HG03108 (cell line): ENCODE data around the gene CUEDC1.
"Not testable (repeated sequence)": the region's sequence is repeated elsewhere in the genome, so short reads cannot be mapped to it uniquely, and the experiment has no call there.

ENCODE experiments used
- ATAC-seq: cut with Tn5 transposase; IDR thresholded peaks from one replicate; pipeline ENCODE4 v1.9.1; 2021; ENCODE audit warnings: moderate library complexity; ENCODE audit not compliant: unreplicated experiment

The CUEDC1 gene

DNA sequence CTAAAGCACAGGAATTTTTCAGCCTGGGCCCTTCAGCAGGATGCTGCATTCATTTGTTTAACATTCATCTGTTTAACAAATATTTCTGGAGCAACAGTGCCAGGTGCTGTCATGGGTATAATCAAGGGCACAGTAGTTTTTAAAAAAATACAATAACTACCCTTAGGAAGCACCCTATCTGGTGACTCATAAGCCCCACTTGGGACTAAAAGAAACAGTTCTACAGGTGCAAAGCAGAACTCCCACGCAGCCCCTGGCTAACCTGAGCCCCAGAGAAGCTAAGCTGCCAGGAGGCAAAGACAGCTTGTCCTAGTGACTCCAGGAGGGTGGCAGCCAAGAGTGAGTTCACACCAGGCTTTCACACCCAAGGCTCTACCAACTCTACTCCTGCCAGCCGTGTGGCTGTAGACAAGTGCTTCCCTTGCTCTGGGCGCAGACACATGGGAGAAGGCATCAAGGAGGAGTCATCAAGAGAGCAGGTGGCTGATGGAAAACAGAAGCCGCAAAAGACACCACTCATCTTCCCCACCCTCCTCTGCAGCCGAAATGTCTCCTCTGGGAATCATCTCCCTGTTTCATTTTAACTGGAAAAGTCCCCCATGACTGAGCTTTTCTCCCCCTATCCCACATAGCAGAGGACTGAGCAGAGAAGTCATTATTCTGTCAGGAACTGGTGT is 14.4 kb downstream of the CUEDC1 start:
- no peak for ATAC-seq

DNA sequence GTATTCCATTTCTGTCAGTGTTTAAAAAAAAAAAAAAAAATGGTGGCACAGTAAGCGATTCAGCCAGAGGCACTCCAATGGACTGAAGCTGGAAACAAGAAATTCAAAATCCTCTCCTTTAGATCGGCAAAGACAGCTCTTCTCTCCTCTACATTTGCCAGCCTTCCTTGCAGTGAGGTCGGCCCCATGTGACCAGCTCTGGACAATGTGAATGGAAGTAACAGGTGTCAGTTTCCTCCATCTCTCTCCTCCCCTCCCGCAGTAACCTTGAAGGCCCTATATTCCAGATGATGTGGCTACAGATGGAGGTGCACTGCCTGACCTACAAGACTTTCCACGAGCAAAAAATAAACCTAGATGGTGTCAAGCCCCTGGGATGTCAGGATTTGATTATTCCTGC is 15.0 kb downstream of the CUEDC1 start:
- ATAC-seq: no peak

DNA sequence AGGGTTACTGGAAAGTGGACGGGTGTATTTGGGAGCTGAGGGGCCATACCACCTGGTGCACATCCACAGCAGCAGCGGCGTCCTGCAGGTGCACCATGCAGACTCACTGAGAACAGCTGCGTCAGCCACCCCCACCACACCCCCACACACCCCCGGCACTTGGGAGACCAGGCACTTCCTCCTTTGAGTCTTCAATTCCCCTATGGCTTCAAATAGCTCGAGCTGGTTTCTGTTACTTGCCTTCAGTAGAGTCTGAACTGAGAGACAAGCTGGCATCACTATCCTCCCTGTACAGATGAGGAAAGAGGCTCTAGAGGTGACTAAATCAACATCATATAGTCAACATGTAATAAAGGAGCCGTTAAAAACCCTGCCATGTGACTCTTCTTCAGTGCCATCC is 15.4 kb downstream of the CUEDC1 start:
- peak; percentile 62 for ATAC-seq

DNA sequence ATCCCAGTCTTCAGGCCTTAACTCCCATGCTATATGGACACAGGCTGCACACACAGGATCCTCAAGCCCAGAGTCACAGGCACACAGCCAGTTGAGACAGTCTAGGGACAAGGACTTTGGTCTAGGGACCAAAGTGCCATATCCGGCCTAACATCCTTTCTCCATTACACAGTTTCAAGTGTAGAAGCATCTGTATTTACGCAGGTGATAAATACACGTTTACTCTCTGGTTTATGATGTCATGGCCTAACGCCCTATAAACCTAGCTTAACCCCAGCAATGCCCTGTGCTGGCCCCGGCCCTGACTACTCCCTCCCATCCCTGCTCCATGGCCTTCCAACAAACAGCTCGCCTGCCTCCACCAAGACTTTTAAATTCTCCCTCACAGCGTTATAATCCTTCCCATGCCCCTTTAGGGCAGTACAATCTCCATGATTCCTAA is 17.1 kb downstream of the CUEDC1 start:
- no peak for ATAC-seq

DNA sequence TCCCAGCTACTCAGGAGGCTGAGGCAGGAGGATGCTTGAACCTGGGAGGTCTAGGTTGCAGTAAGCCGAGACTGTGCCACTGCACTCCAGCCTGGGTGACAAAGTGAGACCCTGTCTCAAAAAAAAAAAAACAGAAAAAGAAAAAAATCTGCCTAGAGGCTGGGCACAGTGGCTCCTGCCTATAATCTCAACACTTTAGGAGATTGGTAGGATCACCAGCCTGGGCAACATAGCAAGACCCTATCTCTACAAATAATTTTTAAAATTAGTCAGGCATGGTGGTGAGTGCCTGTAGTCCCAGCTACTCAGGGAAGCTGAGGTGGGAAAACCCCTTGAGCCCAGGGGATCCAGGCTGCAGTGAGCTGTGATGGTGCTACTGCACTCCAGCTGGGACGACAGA is 17.7 kb downstream of the CUEDC1 start:
- no peak for ATAC-seq

DNA sequence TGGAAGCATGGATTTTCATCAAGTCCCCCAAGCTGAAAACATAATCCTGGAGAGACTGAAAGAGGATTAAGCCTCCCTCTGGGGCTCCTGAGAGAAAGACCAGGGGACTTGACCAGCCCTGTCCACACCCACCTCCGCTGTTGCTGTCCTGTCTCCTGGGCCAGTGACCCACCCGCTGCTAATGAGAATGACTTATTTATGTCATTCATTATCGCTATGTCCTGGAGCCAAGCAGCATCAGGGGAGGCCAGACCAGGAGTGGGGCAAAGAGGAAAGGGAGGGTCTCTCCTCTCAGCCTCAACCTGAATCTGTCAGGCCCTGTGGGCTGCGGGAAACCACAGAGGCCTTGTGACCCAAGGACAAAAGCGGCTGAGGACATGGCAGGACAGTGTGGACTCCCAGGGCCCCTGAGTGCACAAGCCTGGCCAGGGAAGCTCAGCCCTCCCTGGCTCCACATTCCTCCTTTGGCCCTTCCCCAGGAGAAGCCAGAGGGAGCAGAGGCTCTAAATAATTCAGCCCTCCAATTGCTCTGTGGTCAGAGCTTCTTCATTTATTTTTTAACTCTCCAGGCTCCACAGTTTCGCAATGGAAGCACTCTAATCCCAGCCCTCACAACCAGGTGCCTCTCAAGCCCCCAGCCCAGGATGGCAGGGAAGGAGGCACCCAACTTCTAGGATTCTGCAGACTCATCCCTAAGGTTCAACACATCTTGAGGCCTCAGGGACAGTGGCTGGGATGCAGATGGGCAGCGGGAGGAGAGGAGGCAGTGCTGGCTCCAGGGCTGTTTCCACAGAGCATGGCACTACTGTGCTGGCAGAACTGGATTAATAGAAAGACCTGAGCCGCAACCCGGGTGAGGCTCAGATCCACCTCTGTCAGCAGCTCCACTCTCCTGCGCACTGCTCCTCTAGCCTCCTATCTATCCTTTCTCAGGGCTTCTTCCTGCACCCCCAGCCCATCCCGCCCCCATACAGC is 19.1 kb downstream of the CUEDC1 start:
- no peak for ATAC-seq

DNA sequence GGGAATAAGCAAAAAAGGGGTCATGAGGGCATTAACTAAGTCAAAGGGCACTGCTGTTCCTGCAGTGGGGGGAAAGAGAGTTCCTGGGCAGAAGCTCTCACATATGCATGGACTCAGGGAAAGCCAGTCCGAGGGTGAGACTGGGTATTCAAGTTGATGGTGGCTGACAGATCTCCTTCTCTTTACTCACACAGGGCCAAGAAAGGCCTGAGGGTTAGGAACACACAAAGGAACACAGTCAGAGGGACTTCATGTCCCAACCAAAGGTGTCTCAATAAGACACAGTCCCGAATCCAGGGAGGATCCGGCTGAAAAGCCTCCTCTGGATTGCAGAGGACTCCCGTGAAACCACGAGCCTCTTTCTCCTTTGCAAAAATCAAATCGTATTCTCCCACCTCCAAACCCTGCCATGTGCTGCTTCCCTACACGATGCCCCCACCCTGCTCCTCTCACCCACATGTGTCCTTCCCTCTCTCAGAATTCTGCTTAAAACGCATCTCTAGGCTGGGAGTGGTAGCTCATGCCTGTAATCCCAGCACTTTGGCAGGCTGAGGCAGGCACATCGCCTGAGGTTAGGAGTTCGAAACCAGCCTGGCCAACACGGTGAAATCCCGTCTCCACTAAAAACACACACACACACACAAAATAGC is 23.6 kb downstream of the CUEDC1 start:
- no peak for ATAC-seq

DNA sequence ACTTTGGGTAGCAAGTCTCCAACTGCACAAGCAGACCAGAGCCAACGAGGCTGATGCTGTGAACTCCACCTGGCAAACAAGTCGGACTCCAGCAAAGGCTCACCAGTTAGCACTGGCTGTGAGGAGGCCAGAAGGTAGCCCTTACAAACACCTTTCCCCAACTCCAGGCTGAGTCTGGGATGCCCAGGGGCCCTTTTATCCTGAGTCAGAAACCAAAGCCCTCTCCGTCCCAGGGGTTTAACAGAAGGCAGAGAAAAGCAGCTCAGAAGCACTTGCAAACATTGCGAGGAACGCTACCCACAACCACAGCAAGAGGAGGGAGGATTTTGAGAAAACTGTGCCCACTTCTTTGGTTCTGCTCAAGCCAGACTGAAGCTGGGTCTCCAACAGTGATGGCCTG is 25.0 kb downstream of the CUEDC1 start:
- ATAC-seq: no peak

DNA sequence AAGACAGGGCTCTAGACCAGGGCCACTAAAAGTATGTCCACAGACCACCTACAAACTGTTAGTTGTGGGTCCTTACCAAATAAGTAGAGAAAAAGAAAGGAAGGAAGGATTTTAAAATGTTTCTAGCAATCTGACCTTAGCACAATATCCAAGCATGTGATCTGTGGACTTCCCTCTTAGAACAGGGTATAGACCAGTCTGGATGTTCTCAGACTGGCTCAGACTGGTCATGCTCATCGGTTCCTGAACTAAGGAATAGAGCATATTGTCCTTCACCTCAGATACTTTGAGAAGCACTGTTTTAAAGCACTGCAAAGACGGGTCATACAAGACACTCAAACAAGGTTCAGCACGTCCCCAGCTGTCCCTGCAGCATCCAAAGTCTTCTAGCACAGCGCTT is 25.8 kb downstream of the CUEDC1 start:
- no peak for ATAC-seq

DNA sequence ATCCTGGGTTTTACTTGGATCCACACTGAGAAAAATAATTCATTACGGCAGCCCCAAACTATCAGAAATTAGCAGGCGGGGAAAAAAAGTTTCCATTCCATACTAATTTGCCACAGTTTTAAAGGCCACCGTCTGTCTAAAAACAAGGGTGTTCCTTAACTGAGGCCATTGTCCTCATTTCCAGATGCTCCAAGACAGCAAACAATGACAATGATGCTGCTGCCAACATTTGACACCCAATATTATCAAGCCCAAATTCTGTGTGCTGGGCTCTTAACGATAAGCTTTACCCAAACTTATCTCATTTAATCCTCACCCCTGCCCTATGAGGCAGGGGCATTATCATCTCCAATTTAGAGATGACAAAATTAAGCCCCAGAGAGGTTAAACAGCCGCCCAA is 26.3 kb downstream of the CUEDC1 start:
- ATAC-seq: no peak

DNA sequence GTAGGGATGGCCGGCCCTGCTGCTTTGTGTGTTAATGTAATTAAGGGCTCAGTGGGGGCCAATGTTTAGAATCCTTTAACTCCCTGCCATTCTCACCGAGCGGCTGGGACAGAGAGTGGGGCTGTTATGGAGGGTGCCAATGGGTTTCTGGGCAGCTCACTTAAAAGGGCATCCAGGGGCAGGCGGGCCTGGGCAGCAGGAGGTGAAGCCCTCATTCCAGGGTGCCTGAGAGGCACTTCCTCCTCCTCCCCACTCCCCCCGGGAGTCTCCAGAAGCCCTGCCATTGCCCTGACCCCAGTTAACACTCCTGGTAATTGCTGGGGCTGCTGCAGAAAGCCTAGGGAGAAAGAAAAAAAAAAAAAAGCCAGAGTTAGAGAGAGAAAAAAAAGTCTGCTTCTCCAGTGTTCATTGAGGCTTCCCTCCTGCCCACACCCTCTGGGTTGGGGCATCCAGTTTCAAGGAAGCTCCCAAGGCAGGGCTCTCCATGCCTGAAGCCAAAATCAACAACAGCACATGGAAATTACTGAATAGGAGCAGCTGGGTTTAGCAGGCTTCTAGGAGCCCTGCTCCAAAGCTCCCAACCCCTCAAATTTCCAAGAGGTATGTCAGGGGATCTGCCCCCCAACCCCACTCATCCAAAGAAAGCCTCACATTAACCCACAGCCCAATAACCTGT is 28.0 kb downstream of the CUEDC1 start:
- ATAC-seq: no peak

DNA sequence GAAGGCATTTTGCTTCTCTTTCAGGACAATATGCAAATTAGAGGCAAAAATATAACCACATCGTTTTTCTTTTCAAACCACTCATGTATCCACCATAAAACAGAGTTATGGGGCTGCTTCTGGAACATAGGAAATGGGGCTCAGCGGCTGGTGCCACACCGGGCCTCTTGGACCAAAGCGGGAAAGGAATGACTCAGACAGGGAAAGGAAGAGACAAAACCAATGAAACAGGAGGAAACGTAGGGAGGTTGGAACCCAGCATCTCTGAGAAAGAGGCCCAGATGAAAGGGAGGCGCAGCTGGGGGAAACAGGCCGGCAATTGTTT is 28.5 kb downstream of the CUEDC1 start:
- no peak for ATAC-seq

DNA sequence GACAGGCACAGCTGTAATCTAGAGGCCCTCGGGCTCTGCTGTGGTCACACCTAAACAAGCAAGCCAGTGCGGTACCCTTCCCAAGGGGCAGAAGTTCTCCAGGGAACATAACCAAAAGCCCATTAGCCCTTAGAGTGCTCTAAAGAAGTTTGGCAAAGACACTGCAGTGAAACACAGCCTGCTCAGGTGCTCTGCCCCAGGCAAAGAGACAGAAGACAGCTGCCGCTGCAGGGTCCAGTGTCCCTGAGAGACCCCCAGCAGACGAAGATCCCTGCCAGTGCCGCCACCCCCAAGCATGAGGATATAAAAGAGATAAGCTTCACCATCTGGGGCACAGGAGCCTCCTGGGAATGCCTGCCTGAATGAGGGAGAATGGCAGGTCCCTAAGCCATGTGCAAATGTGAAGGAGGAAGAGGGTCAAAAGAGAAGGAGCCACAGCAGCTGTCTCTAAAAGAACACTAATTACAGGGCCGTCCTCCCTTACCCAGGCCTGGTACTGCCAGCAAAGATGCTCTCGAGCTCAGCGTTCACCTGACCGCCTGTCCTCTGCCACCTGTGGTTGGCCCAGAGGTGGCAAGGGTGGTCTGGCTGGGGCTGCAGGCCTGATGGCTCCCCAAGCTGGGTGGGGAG is 29.7 kb downstream of the CUEDC1 start:
- ATAC-seq: no peak

DNA sequence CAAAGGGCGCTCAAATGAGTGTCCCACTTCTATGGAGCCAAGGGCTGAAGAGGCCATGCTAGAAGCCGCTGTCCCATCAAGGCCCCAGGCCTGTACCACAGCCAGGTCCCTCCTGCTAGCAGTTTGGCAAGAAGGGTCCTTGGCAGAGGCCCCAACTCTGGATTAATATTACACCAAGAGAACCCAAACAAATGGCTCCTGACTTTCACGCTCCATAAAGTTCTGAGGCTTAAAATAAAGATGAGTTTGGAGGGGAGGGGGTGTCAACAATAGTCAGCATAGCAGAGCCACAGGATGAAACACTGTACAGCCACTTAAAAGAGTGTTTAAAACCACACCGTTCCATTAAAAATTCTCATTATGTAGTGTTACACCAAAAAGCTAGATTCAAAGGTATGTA is 30.5 kb downstream of the CUEDC1 start:
- ATAC-seq: no peak

DNA sequence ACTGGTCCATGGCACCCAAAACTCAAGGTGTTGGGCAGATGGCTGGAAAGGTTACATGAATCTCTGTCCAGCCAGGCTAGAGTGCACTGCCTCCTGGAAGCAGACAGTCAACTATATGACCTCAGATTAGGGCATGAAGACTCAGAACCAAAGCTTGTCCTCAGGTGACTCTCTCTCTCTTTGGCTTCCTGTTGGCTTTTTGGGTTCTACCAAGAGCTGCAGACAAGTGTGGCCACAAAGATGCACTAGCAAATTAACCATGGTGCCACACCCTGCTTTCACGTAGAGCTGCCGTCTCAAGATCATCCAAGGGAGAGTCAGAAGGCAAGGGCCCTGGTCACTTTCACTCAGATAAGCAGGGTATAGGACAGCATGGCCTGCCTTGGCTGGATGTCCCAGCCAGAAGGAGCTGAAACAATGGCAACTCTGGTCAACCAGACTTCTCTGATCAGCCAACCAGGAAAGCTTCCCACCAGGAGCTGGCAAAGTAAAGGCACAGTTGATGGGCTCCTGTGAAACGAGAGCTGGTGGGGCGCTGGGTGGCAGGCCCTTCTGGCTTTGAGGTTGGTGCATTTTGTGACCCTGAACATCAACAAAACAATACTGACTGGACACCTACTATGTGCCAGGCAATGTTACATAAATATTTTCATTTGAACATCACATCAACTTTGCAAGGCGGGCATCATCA is 31.9 kb downstream of the CUEDC1 start:
- ATAC-seq: no peak

DNA sequence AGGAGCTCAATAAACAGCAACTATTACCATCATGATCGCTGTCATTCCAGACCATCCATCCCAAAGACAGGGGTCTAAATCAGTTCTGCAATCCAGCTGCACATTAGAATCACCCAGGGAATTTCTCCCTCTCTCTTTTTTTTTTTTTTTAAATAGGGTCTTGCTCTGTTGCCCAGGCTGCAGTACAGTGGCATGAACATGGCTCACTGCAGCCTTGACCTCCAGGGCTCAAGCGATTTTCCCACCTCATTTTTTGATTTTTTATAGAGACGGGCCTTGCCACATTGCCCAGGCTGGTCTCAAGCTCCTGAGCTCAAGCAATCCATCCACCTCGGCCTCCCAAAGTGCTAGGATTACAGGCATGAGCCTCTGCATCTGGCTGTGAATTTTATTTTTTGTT is 32.5 kb downstream of the CUEDC1 start:
- not testable (repeated sequence) for ATAC-seq

DNA sequence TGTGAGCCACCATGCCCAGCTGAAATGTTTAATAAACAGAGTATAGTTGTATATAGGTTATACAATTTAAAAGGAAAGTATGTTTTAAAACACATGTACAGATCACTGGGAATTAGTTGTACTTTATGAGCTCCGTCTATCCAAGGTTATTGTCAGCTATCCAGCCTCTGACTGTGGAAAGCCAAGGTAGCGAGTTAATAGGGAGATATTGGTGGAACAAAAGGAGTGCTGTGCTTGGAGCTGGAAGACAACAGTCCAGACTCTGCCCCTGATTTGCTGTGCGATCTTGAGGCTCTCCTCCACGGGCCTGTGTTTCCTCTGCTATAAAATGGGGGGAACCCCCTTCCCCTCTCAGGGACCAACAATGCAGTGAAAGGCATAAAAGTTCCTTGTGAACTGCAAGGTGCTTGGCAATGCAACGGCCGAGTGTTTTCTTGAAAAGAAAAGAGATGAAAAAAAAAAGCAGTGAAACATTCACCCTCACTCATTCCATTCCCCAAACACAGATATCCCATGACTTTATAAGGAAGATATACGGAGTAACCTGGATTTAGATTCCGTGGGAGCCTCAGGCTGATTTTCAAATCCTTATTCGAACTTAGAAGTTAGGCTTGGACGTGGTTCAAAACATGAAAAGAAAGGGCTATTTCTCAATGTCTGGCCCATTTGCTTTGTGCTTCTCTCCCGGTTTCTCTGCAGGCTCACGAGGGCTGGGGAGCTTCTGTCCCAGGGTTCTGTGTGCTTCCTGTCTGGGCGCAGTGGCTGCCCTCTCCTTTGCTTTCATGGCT is 34.1 kb downstream of the CUEDC1 start:
- no peak for ATAC-seq

DNA sequence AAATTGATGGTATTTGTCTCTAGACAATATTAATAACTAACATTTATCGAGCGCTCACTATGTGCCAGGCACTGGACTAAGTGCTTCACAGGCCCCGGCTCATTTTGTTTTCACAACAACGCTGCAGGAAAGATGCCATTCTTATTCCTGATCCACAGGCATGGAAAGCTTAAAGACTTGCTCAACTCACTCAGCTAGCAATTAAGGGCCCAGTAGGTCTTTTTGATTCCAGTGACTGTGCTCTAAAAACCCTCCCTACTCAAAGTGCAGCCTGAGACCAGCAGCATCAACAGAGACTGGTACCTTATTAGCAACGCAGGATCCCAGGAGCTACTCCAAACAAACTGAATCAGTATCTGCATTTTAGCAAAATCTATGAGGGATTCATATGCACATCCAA is 35.3 kb downstream of the CUEDC1 start:
- no peak for ATAC-seq
